ENCODE data around the gene OLAH.
"Not testable (repeated sequence)": the region's sequence is repeated elsewhere in the genome, so short reads cannot be mapped to it uniquely, and the experiment has no call there.

OLAH gene

GRCh38 chr10:15043674-15044073 lies at the start of gene OLAH:
Gene OLAH, plus strand, starts transcription at chr10:15043943. Its CDS starts 3,346 bp downstream, at chr10:15047289.
- no peak for DNase-seq

GRCh38 chr10:14995964-14996565 lies 47.7 kb upstream of the OLAH start:
- DNase-seq = no peak

- DNase-seq = not testable (repeated sequence)
Measured at GRCh38 chr10:15013530-15013929, 30.2 kb upstream of the OLAH start.

GRCh38 chr10:15015451-15015850 lies 28.3 kb upstream of the OLAH start:
- DNase-seq = no peak

DNA sequence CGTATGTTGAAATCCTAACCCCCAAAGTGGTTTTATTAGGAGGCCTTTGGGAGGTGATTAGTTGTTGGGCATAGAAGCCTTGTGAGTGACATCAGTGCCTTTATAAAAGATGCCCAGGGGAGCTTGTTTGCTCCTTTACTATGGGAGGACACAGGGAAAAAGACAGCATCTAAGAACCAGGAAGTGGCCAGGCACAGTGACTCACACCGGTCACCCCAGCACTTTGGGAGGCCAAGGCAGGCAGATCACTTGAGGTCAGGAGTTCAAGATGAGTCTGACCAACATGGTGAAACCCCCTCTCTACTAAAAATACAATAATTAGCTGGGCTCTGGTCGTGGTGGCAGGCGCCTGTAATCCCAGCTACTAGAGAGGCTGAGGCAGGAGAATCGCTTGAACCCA lies 22.8 kb upstream of the OLAH start:
- not testable (repeated sequence) for DNase-seq

DNA sequence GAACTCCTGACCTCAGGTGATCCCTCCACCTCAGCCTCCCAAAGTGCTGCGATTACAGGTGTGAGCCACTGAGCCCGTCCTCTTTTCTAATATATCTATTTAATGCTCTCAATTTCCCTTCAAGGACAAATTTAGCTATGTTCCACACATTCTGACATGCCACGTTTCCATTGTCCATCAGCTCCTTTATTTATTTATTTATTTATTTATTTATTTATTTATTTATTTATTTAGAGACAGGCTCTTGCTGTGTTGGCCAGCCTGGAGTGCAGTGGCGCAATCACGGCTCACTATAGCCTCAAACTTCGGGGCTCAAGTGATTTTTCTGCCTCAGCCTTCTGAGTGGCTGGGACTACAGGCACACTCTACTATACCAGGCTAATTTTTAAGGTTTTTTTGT lies 20.7 kb upstream of the OLAH start:
- DNase-seq = not testable (repeated sequence)

- DNase-seq = not testable (repeated sequence)
Measured at GRCh38 chr10:15024017-15025004, 19.4 kb upstream of the OLAH start.

GRCh38 chr10:15025040-15025439 lies 18.7 kb upstream of the OLAH start:
- DNase-seq = not testable (repeated sequence)

DNA sequence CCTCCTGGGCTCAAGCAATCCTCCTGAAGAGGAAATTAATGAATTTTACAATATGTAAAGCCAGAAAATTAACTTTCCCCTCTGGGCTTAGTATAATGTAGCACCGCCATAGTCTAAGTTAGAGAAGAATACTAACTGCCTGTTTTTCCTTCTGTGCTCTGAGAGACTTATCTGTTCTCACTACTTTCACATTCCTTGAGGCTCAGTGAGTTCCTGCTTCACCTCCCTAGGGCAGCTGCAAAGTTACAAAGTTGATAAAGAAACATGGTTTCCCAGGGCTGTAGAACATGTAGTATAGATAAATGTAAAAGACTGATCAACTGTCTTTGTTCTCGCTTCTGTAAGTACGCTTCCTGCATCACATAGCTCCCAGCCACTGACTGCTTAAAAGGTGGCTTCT lies 16.0 kb upstream of the OLAH start:
- no peak for DNase-seq

DNA sequence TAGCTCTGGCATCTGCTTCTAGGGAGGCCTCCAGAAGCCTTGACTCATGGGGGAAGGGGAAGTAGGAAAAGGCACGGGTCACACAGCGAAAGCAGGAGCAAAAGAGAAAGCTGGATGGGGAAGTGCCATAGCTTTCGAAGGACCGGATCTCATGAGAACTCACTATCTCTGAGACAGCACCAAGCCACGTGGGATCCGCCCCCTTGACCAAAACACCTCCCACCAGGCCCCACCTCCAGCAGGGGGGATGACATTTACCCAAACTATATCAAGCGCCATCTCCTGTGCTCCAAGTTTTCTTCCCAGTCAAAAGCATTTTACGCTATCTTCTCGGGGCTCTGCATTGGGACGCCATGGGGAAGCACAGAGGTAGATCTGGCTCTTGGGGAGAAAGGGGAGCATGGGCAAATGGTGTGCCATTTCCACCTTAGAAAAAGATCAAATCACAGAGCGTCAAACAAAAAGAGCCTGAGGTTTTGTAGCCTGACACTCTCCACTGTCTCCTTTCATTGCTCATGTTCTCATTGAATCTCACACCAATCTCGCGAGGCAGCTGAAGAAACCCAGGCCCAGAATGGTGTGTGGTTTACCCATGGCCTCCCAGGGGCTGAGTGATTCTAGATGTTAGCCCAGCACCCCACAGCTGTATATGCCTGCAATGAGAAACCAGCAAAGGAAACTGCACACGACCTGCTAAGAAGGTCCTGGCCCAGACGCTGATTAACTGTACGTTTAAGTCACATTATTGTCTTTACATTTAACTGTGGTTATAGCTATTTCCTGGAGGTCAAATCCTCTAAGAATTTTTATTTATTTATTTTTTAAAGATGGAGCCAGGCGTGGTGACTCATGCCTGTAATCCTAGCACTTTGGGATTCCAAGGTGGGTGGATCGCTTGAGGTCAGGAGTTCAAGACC lies 8.1 kb upstream of the OLAH start:
- DNase-seq = no peak

DNA sequence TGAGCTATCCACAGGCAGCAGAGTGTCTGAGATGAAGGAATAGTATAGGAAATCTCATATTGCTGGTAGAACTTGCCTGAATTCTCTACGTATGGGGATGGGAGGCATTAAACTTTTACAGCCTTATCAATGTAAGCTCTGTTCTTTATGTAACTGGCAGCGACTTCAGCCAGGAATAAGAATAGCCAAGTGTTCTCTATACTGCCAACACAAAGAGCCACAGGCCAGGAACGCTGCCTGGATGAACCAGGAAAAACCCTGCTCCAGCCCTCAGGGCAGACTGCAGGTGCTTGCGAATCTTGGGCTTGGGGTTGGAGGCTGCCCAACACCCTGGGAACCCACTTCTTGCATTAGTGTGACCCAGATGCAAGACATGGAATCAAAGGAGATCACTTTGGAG lies 6.1 kb upstream of the OLAH start:
- DNase-seq = no peak

DNA sequence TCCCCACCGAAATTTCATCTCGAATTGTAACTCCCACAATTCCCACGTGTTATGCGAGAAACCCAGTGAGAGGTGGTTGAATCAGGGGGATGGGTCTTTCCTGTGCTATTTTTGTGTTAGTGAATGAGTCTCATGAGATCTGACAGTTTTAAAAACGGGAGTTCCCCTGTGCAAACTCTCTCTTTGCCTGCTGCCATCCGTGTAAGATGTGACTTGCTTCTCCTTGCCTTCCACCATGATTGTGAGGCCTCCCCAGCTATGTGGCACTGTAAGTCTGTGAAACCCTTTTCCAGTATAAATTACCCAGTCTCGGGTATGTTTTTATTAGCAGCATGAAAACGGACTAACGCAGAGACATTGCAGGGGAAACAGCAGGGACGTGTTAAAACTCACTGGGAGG lies 5.3 kb upstream of the OLAH start:
- no peak for DNase-seq

DNA sequence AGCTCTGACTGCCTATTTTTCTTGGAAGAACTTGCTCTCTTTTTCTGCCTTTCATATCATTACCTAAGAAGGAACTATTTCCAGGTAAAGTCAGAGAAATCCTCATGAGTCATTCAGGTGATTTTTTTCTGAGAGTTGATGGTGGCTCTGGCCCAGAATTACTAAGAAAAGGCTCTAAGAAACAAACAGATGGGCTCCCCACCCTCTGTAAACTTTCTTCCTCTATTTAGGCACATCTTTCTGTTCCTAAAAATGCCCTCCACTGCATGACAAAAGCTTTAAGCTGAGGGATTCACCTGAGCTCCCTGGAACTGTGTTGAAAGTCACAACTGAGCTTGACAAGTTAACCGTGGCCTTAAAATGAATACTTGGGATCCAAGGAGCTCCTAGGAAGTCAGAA lies 1.6 kb downstream of the OLAH start:
- DNase-seq = no peak

- no peak for DNase-seq
Measured at GRCh38 chr10:15046626-15047025, 2.9 kb downstream of the OLAH start.

GRCh38 chr10:15049533-15049932 lies 5.8 kb downstream of the OLAH start:
- no peak for DNase-seq

- no peak for DNase-seq
Measured at GRCh38 chr10:15052121-15052520, 8.4 kb downstream of the OLAH start.

DNA sequence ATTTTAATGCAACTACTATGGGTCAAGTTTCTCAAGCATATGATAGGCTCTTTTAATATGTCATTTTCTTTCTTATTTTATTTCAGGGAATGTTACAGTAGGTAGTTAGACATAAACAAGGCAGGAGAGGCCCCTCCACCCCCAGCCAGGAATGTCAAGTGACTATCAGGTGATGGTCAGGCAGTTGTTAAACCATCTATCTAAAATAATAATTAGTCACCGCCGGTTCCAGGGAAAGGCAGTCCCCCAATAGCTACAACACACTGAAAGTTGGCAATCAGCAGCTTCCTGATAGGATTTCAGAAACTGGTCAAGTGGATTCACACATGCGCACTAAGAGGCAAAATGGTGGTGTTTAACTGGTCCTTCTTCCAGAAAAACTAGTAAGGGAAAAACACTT lies 9.3 kb downstream of the OLAH start:
- DNase-seq = no peak

- no peak for DNase-seq
Measured at GRCh38 chr10:15058689-15059088, 14.9 kb downstream of the OLAH start.

GRCh38 chr10:15059914-15060313 lies 16.2 kb downstream of the OLAH start:
- no peak for DNase-seq

DNA sequence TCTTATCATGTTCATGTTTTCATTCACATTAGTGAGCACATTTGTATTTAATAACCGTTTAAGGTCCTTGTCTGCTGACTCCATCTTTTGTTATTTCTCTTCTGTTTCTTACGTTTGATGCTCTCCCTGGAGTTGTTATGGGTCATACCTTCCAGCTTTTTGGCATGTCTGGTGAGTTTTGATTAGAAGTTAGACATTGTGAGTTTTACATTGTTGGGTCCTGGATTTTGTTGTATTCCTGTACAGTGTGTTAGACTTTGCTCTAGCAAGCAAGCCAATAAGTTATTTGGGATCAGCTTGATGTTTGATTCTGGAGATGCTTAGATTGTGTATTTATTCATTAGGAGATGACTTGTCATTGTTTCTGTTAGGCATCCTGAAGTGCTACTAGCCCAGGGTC lies 16.9 kb downstream of the OLAH start:
- DNase-seq = no peak

GRCh38 chr10:15067154-15067553 lies 23.4 kb downstream of the OLAH start:
- no peak for DNase-seq

GRCh38 chr10:15068802-15069201 lies 25.1 kb downstream of the OLAH start:
- DNase-seq = no peak

- DNase-seq = no peak
Measured at GRCh38 chr10:15069230-15069629, 25.5 kb downstream of the OLAH start.

Measured in activated CD4-positive, alpha-beta T cell treated with anti-CD3 and anti-CD28 coated beads, Interleukin-2, amount 50 U/mL, for 4 hours (primary cell).